ENCODE results near the gene GIT1.
"Not testable (repeated sequence)": the region's sequence is repeated elsewhere in the genome, so short reads cannot be mapped to it uniquely, and the experiment has no call there.

Gene GIT1

DNA sequence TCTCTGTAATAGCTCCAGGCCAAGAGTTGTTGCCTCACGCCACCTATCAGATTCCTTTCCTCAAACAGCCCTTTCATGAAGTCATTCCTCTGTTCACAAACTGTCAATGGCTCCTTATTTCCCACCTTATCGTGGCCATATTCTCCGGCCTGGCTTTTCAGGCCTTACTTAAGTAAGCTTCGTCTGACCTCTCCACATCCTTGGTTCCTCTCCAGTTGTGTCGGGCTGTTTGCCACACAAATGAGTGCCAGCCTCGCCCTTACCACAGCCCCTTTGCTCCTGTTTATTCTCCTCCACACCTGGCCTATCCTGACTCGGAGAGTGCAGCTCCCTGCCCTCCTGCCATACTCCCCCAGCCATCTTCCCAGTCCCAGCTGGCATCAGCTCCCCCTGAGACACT, 18.9 kb downstream of the GIT1 start:
- DNase-seq (ENCODE audit: extremely low spot score, insufficient read length, low read depth) (no peak), FAIRE-seq (no peak)

DNA sequence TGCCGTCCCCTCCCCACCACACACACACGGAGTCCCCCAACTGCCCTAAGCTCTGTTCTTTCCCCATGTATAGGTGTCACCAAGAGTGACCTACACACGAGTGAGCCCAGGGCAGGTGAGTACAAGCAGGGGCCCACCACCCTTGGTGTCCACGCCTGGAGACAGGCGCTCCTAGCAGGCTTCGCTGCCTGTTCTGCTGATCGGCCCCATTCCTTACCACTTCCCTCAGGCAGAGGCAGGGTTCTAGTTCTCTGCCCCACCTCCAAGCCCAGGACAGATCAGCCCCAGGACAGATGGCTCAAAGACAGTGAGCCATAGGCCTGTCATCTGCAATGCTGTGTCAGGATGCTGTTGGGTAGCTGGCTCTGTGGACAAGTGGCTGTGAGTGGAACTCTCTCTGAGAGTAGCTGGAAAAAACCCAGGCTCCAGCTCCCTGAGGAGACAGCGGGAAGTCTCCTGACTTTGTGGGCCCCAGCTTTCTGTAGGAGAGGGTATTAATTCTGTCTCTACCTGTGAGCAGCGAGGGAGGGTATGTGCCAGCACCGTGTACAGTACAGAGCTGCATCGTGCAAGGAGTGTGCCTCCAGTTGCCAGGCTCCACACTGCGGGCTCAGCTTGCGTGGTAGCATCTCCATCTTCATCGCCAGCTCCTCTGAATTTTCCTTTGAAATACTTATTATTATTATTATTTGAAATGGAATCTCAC, 20.1 kb downstream of the GIT1 start:
- FAIRE-seq (no peak), DNase-seq (ENCODE audit: extremely low spot score, insufficient read length, low read depth) (no peak)

DNA sequence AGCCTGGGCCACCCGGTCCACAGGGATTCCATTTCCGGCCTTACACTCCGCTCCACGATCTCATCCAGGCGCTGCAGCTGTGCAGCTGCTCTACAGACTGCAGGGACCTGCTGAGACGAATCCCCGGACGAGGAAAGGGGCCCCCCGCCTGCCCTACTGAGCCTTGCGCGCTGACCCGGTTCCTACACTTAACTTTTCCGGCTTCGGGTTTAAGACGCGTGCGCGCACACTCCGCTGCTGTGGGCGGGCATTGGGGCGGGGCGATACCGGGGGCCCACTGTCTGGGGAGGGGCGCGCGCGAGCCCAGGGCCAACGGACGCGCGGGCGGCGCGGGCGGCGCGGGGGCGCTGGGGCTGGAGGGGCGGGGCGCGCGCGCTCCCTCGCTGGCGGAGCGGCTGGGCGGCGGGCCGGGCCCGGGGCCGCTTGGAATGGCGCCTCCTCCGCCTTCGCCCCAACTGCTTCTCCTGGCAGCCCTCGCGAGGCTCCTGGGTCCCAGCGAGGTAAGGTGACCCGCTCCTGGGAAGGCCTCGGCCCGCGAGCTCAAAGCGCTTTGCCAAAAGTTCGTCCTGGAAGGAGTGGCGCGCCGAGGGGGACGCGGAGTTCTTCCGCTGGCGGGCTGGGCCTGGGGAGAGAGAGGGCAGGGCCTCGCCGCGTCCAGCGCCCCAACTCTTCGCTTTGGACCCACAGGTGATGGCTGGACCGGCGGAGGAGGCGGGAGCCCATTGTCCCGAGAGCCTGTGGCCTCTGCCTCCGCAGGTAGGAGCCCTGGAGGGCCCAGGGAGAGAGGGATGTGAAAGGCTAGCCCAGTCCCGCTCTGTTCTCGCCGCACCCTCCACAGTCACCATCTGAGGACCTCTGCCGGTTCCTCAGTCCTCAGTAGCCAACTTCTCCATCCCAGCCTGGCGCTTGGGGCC, 20.9 kb downstream of the GIT1 start, which contains the start of gene TP53I13:
Gene TP53I13, plus strand, starts transcription at position 371 of the 914 bp plus-strand sequence. Its CDS starts 58 bp downstream, at position 429.
- peak; percentile 84 for FAIRE-seq
- no peak for DNase-seq (ENCODE audit: extremely low spot score, insufficient read length, low read depth)

DNA sequence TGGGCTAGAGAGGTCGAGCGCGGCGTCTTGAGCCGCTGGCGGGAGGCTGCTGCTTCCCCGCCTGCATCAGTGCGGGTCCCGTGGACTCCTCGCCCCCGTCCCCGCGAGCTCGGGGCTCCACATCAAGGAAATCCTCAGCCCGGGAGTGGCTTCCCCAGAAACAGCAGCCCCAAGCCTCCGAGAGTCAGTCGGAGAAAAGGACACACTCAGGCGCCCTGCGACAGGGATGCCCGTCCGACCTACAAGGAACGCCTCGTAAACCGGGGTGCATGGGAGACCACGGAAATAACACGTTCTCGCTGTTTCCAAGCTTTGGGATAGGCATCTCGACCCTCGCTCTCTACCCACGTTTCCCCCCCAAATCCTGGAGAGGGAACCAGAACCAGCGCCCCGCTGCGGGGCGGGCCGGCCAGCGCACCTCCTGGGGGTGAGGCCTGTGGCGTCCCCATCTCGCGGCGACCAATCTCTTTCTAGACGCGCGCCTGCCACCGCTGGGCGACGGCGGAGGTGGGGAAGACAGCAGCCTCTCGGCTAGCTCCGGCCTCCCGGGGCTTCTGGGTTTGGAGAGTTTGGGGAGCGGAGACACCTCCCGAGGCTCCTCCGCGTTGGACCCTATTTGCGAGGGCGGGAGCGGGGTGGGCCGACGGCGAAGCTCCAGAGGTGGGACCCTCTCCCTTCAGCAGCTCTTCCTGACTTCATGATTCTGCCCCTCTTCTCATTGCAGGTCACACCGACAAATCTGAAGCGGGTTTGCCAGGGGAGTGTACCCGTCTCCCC, 21.7 kb downstream of the GIT1 start:
- DNase-seq (ENCODE audit: extremely low spot score, insufficient read length, low read depth) (no peak), FAIRE-seq (peak; percentile 86)

DNA sequence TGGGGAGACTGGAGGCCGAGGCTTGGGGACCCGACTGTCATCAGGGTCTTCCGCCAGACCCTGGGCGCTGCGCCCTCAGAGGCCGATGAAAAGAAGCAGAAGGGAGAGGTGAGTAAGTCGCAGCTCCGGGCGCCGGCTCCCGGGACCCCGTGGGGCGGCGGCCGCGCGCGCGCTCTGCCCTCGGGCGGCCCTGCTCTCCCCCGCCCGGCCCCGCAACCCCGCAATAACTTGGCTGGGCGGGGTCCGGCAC, 22.2 kb downstream of the GIT1 start:
- no peak for FAIRE-seq
- no peak for DNase-seq (ENCODE audit: extremely low spot score, insufficient read length, low read depth)

DNA sequence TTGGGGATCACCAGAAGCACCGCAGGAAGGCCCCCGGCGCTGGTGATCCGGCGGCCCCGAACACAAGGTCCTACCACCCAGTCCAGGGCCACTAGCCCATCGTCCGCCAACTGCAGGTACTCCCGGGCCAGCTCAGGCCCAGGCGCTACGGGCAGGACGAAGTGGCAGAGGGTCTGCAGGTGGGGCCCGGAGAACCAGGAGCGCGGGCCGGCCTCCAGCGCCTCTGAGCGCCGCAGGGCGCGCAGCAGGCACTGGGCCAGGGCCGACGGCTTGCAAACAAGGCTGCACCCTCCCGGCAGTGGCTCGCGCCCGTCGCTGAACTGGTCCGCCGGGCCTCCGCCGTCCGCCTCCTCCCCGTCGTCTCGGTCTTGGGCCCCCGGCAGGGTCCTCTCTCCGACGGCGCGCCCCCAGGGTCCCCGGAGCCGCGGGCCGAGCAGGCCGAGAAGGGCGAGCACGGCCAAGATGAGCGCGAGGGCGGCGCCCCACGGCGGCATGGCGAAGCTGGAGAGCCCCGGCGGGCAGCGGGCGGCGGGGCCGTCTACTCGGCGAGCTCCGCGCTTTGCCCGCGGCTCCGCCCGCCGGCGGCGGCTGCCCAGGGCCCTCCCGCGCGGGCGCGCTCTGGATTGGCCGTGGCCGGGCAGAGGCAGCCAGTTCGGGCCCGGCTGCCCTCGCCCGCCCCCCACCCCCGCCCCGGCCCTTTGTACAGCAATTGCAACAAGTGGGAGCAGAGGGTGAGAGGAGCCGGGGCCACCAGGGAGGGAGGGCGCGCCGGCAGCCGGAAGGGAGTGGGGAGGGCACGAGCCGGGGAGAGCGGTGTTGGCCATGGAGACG, 22.8 kb downstream of the GIT1 start, which contains the start of gene ABHD15:
Gene ABHD15, minus strand, starts transcription at position 565 of the 831 bp plus-strand sequence. Its CDS starts 71 bp downstream, at position 494.
- FAIRE-seq, result no peak

DNA sequence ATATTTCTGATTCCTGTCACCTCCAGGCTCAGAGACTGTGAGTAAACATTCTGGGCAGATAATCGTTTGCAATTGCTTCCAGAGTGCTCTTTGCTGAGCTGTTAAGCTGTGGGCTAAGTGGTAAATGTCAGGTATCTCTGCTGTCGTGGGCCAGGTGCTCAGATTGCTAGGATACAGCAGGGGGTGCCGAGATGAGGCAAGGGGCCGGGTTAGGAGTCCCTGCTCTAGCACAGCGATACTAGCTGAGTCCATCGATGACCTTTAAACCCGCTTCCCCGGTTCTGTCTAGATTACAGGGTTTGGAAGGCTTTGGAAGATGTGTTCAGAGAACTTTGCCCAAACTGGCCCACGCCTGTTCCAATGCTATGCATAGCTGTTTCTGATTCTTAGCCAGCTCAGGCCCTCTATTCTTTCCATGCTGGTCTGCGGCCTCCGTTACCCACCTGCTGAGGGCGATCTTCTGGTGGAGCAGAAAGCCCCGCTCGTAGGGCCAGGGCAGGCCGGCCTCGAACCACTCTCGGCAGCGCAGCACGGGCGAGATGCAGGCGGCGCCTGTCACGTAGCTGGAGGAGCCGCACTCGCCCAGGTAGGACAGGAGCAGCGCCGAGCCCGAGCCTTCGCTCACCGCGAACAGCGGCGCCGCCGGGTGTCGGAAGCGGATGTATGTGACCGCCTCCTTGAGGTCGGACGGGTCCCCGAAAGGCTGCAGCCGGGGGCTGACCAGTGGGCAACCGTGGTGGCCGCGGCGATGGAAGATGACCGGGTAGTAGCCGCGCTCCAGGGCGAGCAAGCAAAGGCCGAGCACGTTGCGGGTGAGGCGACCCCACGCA, 23.6 kb downstream of the GIT1 start:
- DNase-seq (ENCODE audit: extremely low spot score, insufficient read length, low read depth), result no peak
- FAIRE-seq, result peak; percentile 66

More for the DNA sequence above, 22.8 kb downstream of the GIT1 start, which contains the start of gene ABHD15:
- DNase-seq (ENCODE audit: extremely low spot score, insufficient read length, low read depth), result no peak

DNA sequence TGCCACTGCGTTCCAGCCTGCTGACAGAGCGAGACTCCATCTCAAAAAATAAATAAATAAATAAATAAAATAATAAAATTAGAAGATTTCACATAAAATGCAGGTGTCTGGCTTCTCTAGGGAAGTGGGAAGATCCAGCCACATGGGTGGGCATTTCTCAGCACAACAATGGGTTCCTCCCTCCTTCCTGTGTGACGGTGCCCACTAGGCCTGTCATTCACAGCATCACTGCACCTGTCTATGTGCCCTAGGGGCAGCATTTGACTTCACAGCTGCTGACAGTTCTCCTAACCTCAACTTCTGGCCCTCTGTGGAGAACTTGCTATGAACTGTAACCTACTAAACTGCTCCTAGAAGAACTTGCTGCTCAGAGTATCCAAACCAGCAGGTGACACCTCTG, 25.6 kb downstream of the GIT1 start:
- no peak for FAIRE-seq

DNA sequence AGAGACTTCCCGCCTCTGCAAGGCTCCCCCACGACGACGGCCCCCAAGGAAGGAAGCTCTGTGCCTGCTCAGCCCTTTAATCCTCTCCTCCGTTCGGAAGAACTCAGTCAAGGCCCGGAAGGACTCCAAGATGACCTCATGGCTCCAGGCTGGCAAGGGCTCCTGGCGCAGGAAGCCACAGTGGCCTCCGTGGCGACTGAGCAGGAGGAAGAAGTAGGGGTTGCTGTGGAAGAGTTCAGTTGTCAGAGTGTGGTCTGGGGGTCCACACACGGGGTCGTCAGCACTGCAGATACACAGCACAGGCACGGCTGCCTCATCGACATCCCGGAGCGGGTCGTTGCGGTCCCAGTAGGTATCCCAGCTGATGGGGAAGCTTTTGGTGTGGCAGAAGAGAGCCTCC, 26.8 kb downstream of the GIT1 start:
- DNase-seq (ENCODE audit: extremely low spot score, insufficient read length, low read depth), result no peak

More for the DNA sequence above, 25.6 kb downstream of the GIT1 start:
- no peak for DNase-seq (ENCODE audit: extremely low spot score, insufficient read length, low read depth)

DNA sequence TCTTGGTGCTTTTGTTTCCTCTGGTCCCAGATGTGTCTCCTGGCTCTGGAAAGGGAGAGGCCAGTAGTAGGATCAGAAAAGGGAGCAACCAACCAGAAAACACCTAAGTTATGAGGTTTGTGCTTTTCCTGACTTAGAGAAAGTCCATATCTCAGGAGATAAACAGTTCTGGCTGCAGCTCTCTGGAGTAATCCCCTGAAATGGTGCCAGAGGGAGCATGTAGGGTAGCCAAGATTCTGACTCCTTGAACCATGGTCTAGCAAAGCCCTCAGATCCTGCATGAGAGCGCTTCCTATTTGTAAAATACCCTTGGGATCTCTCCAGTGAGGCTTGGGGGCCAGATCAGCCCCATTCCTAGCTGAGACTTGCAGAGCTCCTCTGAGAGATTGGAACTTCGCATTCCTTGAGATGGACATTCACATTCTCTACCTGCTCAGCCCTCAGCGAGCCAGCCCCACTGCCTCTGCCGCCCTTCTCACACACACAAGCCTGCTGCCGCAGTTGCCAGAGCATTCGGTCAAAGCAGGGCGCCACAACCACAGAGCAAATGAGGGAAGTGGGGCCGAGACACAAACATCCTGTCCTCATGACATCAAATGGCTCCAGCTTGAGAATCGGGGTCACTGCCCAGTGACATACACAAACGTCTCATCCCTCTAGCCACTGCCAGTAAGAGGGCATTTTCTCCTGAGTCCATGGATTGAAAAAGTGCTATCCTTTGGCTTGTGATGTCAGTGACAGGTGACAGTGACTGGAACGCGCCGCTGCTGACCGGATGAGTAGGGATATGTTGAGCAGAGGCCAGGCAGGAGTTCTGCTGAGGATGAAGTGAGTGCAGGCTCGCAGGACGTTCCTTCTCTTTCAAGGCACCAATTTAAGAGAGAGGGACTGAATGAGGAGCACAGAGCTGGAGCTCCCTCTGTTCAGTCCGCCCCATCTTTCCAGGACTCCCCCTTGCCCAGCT, 27.6 kb downstream of the GIT1 start:
- FAIRE-seq, result no peak
- DNase-seq (ENCODE audit: extremely low spot score, insufficient read length, low read depth), result no peak

More for the DNA sequence above, 26.8 kb downstream of the GIT1 start:
- FAIRE-seq, result no peak

DNA sequence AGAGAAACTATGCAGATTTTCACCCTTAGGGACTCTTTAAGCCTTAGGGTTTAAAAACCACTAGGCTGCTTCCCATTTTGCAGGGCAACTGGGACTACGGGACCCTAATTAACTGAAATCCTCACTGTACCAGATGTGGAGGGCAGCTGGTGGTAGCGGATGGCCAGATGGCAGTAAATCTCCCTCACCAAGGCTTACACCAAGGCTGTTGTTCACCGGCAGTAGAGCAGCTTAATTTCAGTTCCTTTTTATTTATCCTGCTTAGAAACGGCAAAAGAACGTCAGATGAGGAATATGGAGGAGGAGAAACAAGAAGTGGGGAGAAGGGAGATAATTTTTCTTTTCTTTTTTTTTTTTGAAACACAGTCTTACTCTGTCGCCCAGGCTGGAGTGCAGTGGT, 29.1 kb downstream of the GIT1 start:
- FAIRE-seq (peak; percentile 82), DNase-seq (ENCODE audit: extremely low spot score, insufficient read length, low read depth) (no peak)

DNA sequence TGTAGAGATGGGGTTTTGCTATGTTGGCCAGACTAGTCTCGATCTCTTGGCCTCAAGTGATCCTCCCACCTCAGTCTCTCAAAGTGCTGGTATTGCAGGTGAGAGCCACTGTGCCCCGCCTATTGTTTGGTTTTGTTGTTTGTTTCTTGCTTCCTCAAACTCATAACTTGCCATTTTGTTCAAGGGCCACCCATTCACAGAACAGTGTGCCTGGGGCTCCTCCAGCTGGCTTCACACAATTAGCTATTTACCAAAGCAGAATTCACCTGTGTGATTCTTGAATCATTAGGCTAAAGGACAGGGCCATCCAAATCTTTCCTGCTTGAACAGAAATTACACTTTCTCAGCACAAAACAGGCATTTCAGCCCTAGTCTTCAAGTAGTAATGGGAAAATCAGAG, 29.8 kb downstream of the GIT1 start:
- FAIRE-seq (peak; percentile 21), DNase-seq (ENCODE audit: extremely low spot score, insufficient read length, low read depth) (no peak)

DNA sequence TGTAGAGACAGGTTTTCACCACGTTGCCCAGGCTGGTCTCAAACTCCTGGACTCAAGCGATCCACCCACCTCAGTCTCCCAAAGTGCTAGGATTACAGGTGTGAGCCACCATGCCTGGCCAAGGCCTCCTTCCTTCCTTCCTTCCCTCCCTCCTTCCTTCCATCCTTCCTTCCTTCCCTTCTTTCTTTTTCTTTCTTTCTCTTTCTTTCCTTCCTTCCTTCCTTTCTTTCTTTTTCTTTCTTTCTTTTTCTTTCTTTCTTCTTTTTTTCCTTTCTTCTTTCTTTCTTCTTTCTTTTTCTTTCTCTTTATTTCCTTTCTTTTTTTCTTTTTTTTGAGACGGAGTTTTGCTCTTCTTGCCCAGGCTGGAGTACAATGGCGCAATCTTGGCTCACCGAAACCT, 31.3 kb downstream of the GIT1 start:
- FAIRE-seq; DNase-seq (ENCODE audit: extremely low spot score, insufficient read length, low read depth): not testable (repeated sequence)

DNA sequence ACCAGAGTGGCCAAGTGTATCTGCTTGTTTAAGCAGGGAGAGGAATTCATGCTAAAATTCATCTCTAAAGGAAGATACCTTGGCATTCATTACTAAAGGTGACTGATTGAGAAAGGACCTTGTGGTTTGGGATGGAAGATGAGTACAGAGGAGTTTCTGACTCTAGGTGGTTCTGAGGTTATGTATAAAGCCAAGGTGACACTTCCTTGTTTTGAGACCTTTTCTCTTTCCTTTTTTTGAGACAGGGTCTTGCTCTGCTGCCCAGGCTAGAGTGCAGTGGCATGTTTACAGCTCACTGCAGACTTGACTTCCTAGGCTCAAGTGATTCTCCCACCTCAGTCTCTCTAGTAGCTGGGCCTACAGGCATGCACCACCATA, 31.7 kb downstream of the GIT1 start:
- no peak for DNase-seq (ENCODE audit: extremely low spot score, insufficient read length, low read depth)
- FAIRE-seq, result peak; percentile 74

DNA sequence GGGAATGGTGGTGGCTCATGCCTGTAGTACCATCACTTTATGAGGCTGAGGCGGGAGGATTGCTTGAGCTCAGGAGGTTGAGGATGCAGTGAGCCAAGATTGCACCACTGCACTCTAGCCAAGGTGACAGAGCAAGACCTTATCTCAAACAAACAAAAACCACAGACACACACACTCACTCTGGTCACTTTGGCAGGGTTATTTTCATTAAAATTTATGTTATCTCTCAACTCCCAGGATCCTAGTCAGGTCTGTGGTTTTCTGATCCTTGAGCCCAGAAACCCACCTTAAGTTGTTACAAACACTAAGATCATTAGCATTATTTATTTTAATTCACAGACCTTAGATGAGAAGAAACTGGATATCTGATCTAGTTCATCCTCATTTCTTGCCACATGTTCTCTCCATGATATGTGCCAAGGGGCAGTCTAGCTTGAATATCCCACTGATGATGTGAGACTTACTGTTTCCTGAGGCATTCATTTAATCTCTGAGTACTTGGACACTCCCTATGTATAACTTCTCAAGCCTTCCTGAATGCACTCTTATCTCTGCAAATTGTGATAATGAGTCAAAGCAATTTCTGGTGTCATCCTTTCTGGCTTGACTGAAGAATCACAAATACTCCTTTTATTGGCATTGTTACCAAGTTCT, 32.2 kb downstream of the GIT1 start:
- DNase-seq (ENCODE audit: extremely low spot score, insufficient read length, low read depth) (no peak), FAIRE-seq (no peak)

DNA sequence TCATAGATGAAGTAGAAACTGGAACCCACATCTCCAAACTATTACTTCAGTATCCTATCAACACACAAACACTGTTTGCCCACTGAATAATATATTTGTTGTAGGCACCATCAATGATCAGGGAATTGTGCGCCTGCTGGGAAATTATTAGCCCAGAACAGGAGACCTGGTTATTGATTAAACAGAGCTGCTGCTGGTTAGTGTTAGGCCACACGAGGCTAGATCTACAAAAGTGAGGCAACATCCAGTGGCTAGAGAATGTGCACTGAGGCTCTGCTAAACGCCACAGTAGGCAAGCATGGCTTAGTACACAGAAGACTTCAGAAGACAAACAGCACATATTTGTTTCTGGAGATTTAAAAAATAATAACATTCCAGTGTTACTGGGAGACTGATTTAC, 33.6 kb downstream of the GIT1 start:
- FAIRE-seq, result no peak

More for the DNA sequence above, 33.6 kb downstream of the GIT1 start:
- no peak for DNase-seq (ENCODE audit: extremely low spot score, insufficient read length, low read depth)

Measured in GM18507 (cell line).